Stimulated activated CD4-positive, alpha-beta T cell treated with anti-CD3 and anti-CD28 coated beads, Interleukin-2, amount 100 ng/mL, for 48 hours (primary cell): Measurements from ENCODE around the gene CPSF4.
"Not testable (repeated sequence)": the region's sequence is repeated elsewhere in the genome, so short reads cannot be mapped to it uniquely, and the experiment has no call there.

Experiments
- DNase-seq, 2 donors: peaks; one replicate each; pipeline ENCODE4 v3.0.0-alpha.2; 2020

The CPSF4 gene

GRCh38 chr7:99408379-99409191, 30.2 kb upstream of the CPSF4 start, which contains the start of the genes BUD31 and PDAP1:
Gene BUD31, plus strand, starts transcription at chr7:99408969. Its CDS starts 2,124 bp downstream, at chr7:99411093.
Gene PDAP1, minus strand, starts transcription at chr7:99408597. Its CDS starts 49 bp downstream, at chr7:99408548.
- DNase-seq, result peak; percentile 93

GRCh38 chr7:99409192-99409572, 29.6 kb upstream of the CPSF4 start:
- no peak for DNase-seq

GRCh38 chr7:99409806-99410205, 28.9 kb upstream of the CPSF4 start:
- DNase-seq, result no peak

GRCh38 chr7:99410635-99411034, 28.1 kb upstream of the CPSF4 start:
- DNase-seq, result no peak

GRCh38 chr7:99415513-99416127, 23.1 kb upstream of the CPSF4 start:
- not testable (repeated sequence) for DNase-seq

GRCh38 chr7:99418260-99418659, 20.5 kb upstream of the CPSF4 start:
- no peak for DNase-seq

- DNase-seq, result no peak
Observed at GRCh38 chr7:99419323-99420021, 19.3 kb upstream of the CPSF4 start.

GRCh38 chr7:99420213-99420612, 18.5 kb upstream of the CPSF4 start:
- DNase-seq, result no peak

- no peak for DNase-seq
Observed at GRCh38 chr7:99420986-99421385, 17.8 kb upstream of the CPSF4 start.

- no peak for DNase-seq
Observed at GRCh38 chr7:99422186-99422585, 16.6 kb upstream of the CPSF4 start.

GRCh38 chr7:99422625-99423024, 16.1 kb upstream of the CPSF4 start:
- no peak for DNase-seq

- no peak for DNase-seq
Observed at GRCh38 chr7:99424932-99425730, 13.6 kb upstream of the CPSF4 start.

- no peak for DNase-seq
Observed at GRCh38 chr7:99428972-99429566, 9.7 kb upstream of the CPSF4 start.

- DNase-seq, result no peak
Observed at GRCh38 chr7:99429756-99430155, 9.0 kb upstream of the CPSF4 start.

GRCh38 chr7:99431756-99432540, 6.8 kb upstream of the CPSF4 start:
- DNase-seq, result not testable (repeated sequence)

- DNase-seq, result no peak
Observed at GRCh38 chr7:99433158-99433557, 5.6 kb upstream of the CPSF4 start.

GRCh38 chr7:99437946-99438572, 684 bp upstream of the CPSF4 start:
- DNase-seq, result no peak

- DNase-seq, result no peak
Observed at GRCh38 chr7:99440195-99440594, 1.5 kb downstream of the CPSF4 start.

GRCh38 chr7:99446096-99446495, 7.4 kb downstream of the CPSF4 start:
- no peak for DNase-seq

GRCh38 chr7:99447943-99448342, 9.2 kb downstream of the CPSF4 start:
- no peak for DNase-seq

GRCh38 chr7:99448855-99449254, 10.1 kb downstream of the CPSF4 start:
- no peak for DNase-seq
